Fibroblast of lung (primary cell): ENCODE data around the gene SETX. TPM values are rescaled to one million over a fixed set of nuclear protein-coding genes. Genes with fewer than 3 reads are reported as not detected.

ENCODE experiments used
- DNase-seq, 2 donors: peaks; one replicate each; pipeline versions ENCODE4 v3.0.0 to v3.0.0-alpha.2; 2010; ENCODE audit warnings: low read depth in 2 of 2
- H2AFZ ChIP-seq: 2 replicates; pipeline ENCODE4 v1.5.1; 2012; ENCODE audit warnings: low read length, control low read depth, inconsistent platforms
- H3K27ac ChIP-seq: 2 replicates; pipeline ENCODE4 v1.5.1; 2011; ENCODE audit warnings: low read length, control low read depth; ENCODE audit not compliant: insufficient read depth
- H3K27me3 ChIP-seq: 2 replicates; pipeline ENCODE4 v1.5.1; 2011; ENCODE audit warnings: mild to moderate bottlenecking, low read length; ENCODE audit not compliant: control insufficient read depth, insufficient read depth
- H3K36me3 ChIP-seq: 2 replicates; pipeline ENCODE4 v1.5.1; 2011; ENCODE audit warnings: low read length; ENCODE audit not compliant: control insufficient read depth, insufficient read depth
- H3K4me1 ChIP-seq: 2 replicates; pipeline ENCODE4 v1.5.1; 2011; ENCODE audit warnings: low read length; ENCODE audit not compliant: control insufficient read depth, insufficient read depth; ENCODE audit errors: extremely low read depth
- H3K4me2 ChIP-seq: 2 replicates; pipeline ENCODE4 v1.5.1; 2011; ENCODE audit warnings: low read length, control low read depth; ENCODE audit not compliant: insufficient read depth; ENCODE audit errors: extremely low read depth
- H3K4me3 ChIP-seq, 4 experiments: fragments of 200-600 bp in 1 of 4; sonication (generic) in 1 of 4; replicated peaks in 1 of 4; 2 replicates each; pipeline ENCODE4 v1.5.1; 2011 to 2016; ENCODE audit warnings: low read length in 4 of 4, low read depth in 3 of 4, mild to moderate bottlenecking in 3 of 4, control low read depth in 2 of 4, inconsistent platforms in 1 of 4, mixed read lengths in 1 of 4; ENCODE audit not compliant: insufficient read depth in 1 of 4; ENCODE audit errors: control extremely low read depth in 1 of 4
- H3K79me2 ChIP-seq: 2 replicates; pipeline ENCODE4 v1.5.1; 2012; ENCODE audit warnings: mild to moderate bottlenecking, low read length, inconsistent platforms; ENCODE audit not compliant: control insufficient read depth, insufficient read depth
- H3K9ac ChIP-seq: 2 replicates; pipeline ENCODE4 v1.5.1; 2011; ENCODE audit warnings: mild to moderate bottlenecking, low read length, control low read depth; ENCODE audit not compliant: insufficient read depth
- H3K9me3 ChIP-seq: 2 replicates; pipeline ENCODE4 v1.5.1; 2012; ENCODE audit warnings: low read depth, low read length; ENCODE audit not compliant: control insufficient read depth, insufficient read depth
- H4K20me1 ChIP-seq: 2 replicates; pipeline ENCODE4 v1.5.1; 2011; ENCODE audit warnings: low read length; ENCODE audit not compliant: control insufficient read depth, insufficient read depth; ENCODE audit errors: extremely low read depth
- EZH2 ChIP-seq: IDR thresholded peaks from 2 replicates; pipeline ENCODE4 v1.5.1; 2012; ENCODE audit warnings: low read length, control low read depth, mild to moderate bottlenecking; ENCODE audit errors: missing control alignments
- polyA plus RNA-seq, 2 donors: library from polyadenylated mRNA; depleted of rRNA in 1 of 2; stranded (reverse) in 1 of 2; unstranded in 1 of 2; fragments of >200 nt; gene quantifications; 2 replicates each; pipeline ENCODE4 v1.2.1, GENCODE V29; 2011 to 2012; ENCODE audit warnings: missing spikeins in 1 of 2
- total RNA-seq: library from RNA; depleted of rRNA; stranded (reverse); fragments of >200 nt; gene quantifications from 2 replicates; pipeline ENCODE4 v1.2.1, GENCODE V29; 2014
- TF ChIP-seq, protein P1 (sequence below), 2 donors: IDR thresholded peaks in 1 of 2; conservative IDR thresholded peaks in 1 of 2; 1 replicate in 1 of 2; 2 replicates in 1 of 2; pipeline ENCODE4 v1.5.1; 2011 to 2012; ENCODE audit warnings: low read length in 2 of 2, control low read depth in 1 of 2, inconsistent platforms in 1 of 2, low read depth in 1 of 2, mild to moderate bottlenecking in 1 of 2

Gene SETX
- total and polyA plus RNA-seq, 2 donors (not counting 1 experiment from before 2014, with no cell fraction given): 31.5 to 78.3 TPM

- Histone ChIP-seq H3K9me3 (no peaks in the 10 kb centered on the region), H3K27me3 (peaks cover 18% of the 10 kb centered on the region), H3K79me2 (no peaks in the 10 kb centered on the region), H3K4me2 (no peak overlapping the region), H3K36me3 (no peaks in the 10 kb centered on the region), H3K4me3 (no peak overlapping the region), H3K27ac (no peak overlapping the region), H3K9ac (no peak overlapping the region), H2AFZ (no peak overlapping the region), H4K20me1 (no peaks in the 10 kb centered on the region), H3K4me1 (peaks cover 16% of the 10 kb centered on the region)
- no peak for DNase-seq
- no peak for TF ChIP-seq EZH2
- TF ChIP-seq, protein P1, sequence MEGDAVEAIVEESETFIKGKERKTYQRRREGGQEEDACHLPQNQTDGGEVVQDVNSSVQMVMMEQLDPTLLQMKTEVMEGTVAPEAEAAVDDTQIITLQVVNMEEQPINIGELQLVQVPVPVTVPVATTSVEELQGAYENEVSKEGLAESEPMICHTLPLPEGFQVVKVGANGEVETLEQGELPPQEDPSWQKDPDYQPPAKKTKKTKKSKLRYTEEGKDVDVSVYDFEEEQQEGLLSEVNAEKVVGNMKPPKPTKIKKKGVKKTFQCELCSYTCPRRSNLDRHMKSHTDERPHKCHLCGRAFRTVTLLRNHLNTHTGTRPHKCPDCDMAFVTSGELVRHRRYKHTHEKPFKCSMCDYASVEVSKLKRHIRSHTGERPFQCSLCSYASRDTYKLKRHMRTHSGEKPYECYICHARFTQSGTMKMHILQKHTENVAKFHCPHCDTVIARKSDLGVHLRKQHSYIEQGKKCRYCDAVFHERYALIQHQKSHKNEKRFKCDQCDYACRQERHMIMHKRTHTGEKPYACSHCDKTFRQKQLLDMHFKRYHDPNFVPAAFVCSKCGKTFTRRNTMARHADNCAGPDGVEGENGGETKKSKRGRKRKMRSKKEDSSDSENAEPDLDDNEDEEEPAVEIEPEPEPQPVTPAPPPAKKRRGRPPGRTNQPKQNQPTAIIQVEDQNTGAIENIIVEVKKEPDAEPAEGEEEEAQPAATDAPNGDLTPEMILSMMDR (conservative IDR thresholded peaks at IDR 0.05 in 1 of 2, IDR thresholded peaks at IDR 0.05 in 1 of 2; ENCODE audit: low read depth in 1 of 2, low read length in 2 of 2): no peak
Observed at GRCh38 chr9:132243156-132244074, 111.4 kb downstream of the SETX start.

GRCh38 chr9:132242621-132243155, 112.1 kb downstream of the SETX start:
- no peaks in the 10 kb centered on the region for H3K79me2 ChIP-seq
- peaks cover 18% of the 10 kb centered on the region for H3K27me3 ChIP-seq
- peak overlapping the region; percentile 33 for H2AFZ ChIP-seq
- H3K9ac ChIP-seq: no peak overlapping the region
- TF ChIP-seq, protein P1 (conservative IDR thresholded peaks at IDR 0.05 in 1 of 2, IDR thresholded peaks at IDR 0.05 in 1 of 2; ENCODE audit: low read depth in 1 of 2, low read length in 2 of 2): no peak
- TF ChIP-seq EZH2: no peak
- H3K27ac ChIP-seq: no peak overlapping the region
- DNase-seq: no peak
- no peaks in the 10 kb centered on the region for H3K36me3 ChIP-seq
- peak overlapping the region; percentile 47 to 55 (median 54) for H3K4me3 ChIP-seq
- no peaks in the 10 kb centered on the region for H4K20me1 ChIP-seq
- peaks cover 16% of the 10 kb centered on the region for H3K4me1 ChIP-seq
- peak overlapping the region; percentile 82 for H3K4me2 ChIP-seq
- no peaks in the 10 kb centered on the region for H3K9me3 ChIP-seq

DNA sequence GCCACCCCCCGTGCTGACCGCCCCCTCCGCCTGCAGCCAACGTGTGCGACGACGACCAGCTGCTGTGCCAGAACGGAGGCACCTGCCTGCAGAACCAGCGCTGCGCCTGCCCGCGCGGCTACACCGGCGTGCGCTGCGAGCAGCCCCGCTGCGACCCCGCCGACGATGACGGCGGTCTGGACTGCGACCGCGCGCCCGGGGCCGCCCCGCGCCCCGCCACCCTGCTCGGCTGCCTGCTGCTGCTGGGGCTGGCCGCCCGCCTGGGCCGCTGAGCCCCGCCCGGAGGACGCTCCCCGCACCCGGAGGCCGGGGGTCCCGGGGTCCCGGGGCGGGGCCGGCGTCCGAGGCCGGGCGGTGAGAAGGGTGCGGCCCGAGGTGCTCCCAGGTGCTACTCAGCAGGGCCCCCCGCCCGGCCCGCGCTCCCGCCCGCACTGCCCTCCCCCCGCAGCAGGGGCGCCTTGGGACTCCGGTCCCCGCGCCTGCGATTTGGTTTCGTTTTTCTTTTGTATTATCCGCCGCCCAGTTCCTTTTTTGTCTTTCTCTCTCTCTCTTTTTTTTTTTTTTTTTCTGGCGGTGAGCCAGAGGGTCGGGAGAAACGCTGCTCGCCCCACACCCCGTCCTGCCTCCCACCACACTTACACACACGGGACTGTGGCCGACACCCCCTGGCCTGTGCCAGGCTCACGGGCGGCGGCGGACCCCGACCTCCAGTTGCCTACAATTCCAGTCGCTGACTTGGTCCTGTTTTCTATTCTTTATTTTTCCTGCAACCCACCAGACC, 112.8 kb downstream of the SETX start:
- TF ChIP-seq EZH2: no peak
- TF ChIP-seq, protein P1 (conservative IDR thresholded peaks at IDR 0.05 in 1 of 2, IDR thresholded peaks at IDR 0.05 in 1 of 2; ENCODE audit: low read depth in 1 of 2, low read length in 2 of 2): no peak
- no peaks in the 10 kb centered on the region for H4K20me1 ChIP-seq
- no peaks in the 10 kb centered on the region for H3K79me2 ChIP-seq
- no peak overlapping the region for H3K27ac ChIP-seq
- H3K4me1 ChIP-seq: peaks cover 16% of the 10 kb centered on the region
- peak in 1 of 2 donors; percentile 34 for DNase-seq
- peak overlapping the region; percentile 33 for H2AFZ ChIP-seq
- H3K36me3 ChIP-seq: no peaks in the 10 kb centered on the region
- peak overlapping the region; percentile 82 for H3K4me2 ChIP-seq
- H3K9ac ChIP-seq: peak overlapping the region; percentile 23
- peak overlapping the region; percentile 47 to 55 (median 54) for H3K4me3 ChIP-seq
- H3K27me3 ChIP-seq: peaks cover 18% of the 10 kb centered on the region
- no peaks in the 10 kb centered on the region for H3K9me3 ChIP-seq
